ENCODE measurements around the gene TPH2.

DNA sequence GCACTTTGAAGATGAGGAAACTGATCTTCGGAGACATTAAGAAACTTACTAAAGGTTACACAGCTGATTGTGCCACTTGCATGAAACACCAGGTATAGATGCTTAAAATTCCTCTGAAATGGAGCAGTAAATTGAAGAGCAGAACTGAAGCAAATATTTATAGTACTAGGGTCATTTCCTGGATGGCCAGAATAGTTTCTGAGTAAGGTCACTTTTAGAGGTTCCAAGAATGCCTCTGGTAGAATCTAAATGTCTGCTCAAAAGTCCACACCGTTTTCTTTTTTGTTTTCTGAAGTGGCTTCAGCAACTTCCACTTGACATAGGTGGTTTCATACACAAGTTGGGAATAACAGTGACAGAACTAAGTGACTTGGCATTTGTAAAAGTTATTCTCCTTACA is 19.4 kb downstream of the TPH2 start:
- TF ChIP-seq, protein P1, sequence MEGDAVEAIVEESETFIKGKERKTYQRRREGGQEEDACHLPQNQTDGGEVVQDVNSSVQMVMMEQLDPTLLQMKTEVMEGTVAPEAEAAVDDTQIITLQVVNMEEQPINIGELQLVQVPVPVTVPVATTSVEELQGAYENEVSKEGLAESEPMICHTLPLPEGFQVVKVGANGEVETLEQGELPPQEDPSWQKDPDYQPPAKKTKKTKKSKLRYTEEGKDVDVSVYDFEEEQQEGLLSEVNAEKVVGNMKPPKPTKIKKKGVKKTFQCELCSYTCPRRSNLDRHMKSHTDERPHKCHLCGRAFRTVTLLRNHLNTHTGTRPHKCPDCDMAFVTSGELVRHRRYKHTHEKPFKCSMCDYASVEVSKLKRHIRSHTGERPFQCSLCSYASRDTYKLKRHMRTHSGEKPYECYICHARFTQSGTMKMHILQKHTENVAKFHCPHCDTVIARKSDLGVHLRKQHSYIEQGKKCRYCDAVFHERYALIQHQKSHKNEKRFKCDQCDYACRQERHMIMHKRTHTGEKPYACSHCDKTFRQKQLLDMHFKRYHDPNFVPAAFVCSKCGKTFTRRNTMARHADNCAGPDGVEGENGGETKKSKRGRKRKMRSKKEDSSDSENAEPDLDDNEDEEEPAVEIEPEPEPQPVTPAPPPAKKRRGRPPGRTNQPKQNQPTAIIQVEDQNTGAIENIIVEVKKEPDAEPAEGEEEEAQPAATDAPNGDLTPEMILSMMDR (optimal IDR thresholded peaks at IDR 0.05 in 1 of 3, IDR thresholded peaks at IDR 0.05 in 1 of 3, conservative IDR thresholded peaks at IDR 0.05 in 1 of 3; ENCODE audit: extremely low read depth in 1 of 3, insufficient read depth in 2 of 3, low read length in 3 of 3): no peak
- no peak for TF ChIP-seq EZH2 (IDR thresholded peaks at IDR 0.05; ENCODE audit: low read length)

All from keratinocyte (primary cell).